Fibroblast of skin of right biceps (primary cell): Measurements from ENCODE around the gene UPF2.
"Not testable (repeated sequence)": the region's sequence is repeated elsewhere in the genome, so short reads cannot be mapped to it uniquely, and the experiment has no call there.

Experiments used
- DNase-seq: peaks from one replicate; pipeline ENCODE4 v3.0.0-alpha.2; 2013

The UPF2 gene

GRCh38 chr10:12036073-12036655 is 6.4 kb downstream of the UPF2 start:
- DNase-seq: no peak

- no peak for DNase-seq
These were observed 11.2 kb downstream of the UPF2 start for GRCh38 chr10:12031404-12031803.

GRCh38 chr10:12027539-12027938 is 15.1 kb downstream of the UPF2 start:
- no peak for DNase-seq

GRCh38 chr10:12025591-12025990 is 17.0 kb downstream of the UPF2 start:
- no peak for DNase-seq

GRCh38 chr10:12022580-12023257 is 19.9 kb downstream of the UPF2 start:
- no peak for DNase-seq

- no peak for DNase-seq
These were observed 22.0 kb downstream of the UPF2 start for GRCh38 chr10:12020574-12020973.

- no peak for DNase-seq
These were observed 23.2 kb downstream of the UPF2 start for GRCh38 chr10:12019283-12019971.

GRCh38 chr10:12018438-12019282 is 23.9 kb downstream of the UPF2 start:
- DNase-seq: peak; percentile 28

GRCh38 chr10:12013926-12014325 is 28.7 kb downstream of the UPF2 start:
- no peak for DNase-seq

- not testable (repeated sequence) for DNase-seq
These were observed 29.2 kb downstream of the UPF2 start for GRCh38 chr10:12013391-12013790.

- no peak for DNase-seq
These were observed 32.3 kb downstream of the UPF2 start for GRCh38 chr10:12010353-12010752.

GRCh38 chr10:12008842-12009241 is 33.8 kb downstream of the UPF2 start:
- DNase-seq: not testable (repeated sequence)

GRCh38 chr10:12006671-12007070 is 35.9 kb downstream of the UPF2 start:
- no peak for DNase-seq

- no peak for DNase-seq
These were observed 48.7 kb downstream of the UPF2 start for GRCh38 chr10:11993834-11994468.

- DNase-seq: no peak
These were observed 53.7 kb downstream of the UPF2 start for GRCh38 chr10:11988924-11989323.

- DNase-seq: peak; percentile 76
These were observed 55.9 kb downstream of the UPF2 start for GRCh38 chr10:11986593-11987216.

- no peak for DNase-seq
These were observed 60.4 kb downstream of the UPF2 start for GRCh38 chr10:11982253-11982652.

GRCh38 chr10:11975795-11976194 is 66.8 kb downstream of the UPF2 start:
- no peak for DNase-seq

- DNase-seq: not testable (repeated sequence)
These were observed 70.1 kb downstream of the UPF2 start for GRCh38 chr10:11972523-11972922.

GRCh38 chr10:11962176-11962575 is 80.4 kb downstream of the UPF2 start:
- no peak for DNase-seq

GRCh38 chr10:11961771-11962170 is 80.8 kb downstream of the UPF2 start:
- DNase-seq: no peak

- DNase-seq: no peak
These were observed 82.6 kb downstream of the UPF2 start for GRCh38 chr10:11959966-11960365.
